GM20000 (cell line): Measurements from ENCODE around the gene APOLD1.
"Not testable (repeated sequence)": the region's sequence is repeated elsewhere in the genome, so short reads cannot be mapped to it uniquely, and the experiment has no call there.

ENCODE experiments used
- DNase-seq: peaks from one replicate; pipeline ENCODE4 v3.0.0; 2012; ENCODE audit warnings: low spot score
- TF ChIP-seq, protein P1 (sequence below): IDR thresholded peaks from 2 replicates; pipeline ENCODE4 v1.5.1; 2012; ENCODE audit warnings: mild to moderate bottlenecking, control low read depth; ENCODE audit errors: extremely low read depth, missing control alignments

The APOLD1 gene, protein sequence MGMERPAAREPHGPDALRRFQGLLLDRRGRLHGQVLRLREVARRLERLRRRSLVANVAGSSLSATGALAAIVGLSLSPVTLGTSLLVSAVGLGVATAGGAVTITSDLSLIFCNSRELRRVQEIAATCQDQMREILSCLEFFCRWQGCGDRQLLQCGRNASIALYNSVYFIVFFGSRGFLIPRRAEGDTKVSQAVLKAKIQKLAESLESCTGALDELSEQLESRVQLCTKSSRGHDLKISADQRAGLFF

DNA sequence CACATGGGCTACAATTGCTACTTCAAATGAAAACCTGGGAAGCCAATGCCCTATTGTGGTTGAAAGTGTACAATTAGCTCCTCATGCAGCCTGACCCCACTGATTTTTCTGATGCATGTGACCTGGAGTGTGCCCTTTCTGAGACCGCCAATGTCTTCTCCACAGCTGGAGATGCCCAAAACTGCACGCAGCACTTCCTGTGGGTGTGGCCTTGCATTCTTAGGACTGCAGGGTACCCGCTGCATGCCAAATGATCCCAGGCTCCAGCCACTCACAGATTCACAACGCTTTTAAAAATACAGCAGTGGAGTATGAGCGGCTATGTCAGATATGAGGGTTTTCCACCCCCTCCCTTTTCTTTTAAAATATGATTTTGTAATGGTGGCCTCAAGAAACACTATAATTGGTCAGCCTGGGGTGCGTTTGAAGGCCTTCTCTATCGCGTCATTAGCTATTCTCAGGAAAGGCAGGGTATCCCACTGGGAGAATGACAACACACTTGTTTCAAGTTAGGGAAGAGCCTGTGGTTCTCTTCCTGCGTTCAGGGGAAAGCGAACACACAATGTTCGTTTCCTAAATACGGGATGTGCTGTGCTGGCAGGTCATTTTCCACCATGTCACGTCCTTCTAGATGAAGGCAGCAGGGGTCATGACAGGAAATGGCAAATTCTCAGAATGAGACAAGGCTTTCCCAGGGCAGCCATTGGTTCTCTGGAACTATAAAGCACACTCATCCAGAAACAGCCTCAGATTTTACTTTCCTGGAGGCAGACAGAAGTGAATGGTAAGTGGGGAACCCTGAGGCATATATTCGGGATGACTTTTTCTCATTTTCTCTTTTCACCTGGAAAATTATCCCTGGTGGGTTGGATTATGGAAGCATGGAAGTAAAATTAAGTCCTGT, at the start of gene APOLD1:
TSS of gene APOLD1 (plus strand) at position 749 of the 904 bp plus-strand sequence. CDS start at position 782, 33 bp downstream.
- DNase-seq: no peak
- TF ChIP-seq, protein P1, sequence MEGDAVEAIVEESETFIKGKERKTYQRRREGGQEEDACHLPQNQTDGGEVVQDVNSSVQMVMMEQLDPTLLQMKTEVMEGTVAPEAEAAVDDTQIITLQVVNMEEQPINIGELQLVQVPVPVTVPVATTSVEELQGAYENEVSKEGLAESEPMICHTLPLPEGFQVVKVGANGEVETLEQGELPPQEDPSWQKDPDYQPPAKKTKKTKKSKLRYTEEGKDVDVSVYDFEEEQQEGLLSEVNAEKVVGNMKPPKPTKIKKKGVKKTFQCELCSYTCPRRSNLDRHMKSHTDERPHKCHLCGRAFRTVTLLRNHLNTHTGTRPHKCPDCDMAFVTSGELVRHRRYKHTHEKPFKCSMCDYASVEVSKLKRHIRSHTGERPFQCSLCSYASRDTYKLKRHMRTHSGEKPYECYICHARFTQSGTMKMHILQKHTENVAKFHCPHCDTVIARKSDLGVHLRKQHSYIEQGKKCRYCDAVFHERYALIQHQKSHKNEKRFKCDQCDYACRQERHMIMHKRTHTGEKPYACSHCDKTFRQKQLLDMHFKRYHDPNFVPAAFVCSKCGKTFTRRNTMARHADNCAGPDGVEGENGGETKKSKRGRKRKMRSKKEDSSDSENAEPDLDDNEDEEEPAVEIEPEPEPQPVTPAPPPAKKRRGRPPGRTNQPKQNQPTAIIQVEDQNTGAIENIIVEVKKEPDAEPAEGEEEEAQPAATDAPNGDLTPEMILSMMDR: no peak

DNA sequence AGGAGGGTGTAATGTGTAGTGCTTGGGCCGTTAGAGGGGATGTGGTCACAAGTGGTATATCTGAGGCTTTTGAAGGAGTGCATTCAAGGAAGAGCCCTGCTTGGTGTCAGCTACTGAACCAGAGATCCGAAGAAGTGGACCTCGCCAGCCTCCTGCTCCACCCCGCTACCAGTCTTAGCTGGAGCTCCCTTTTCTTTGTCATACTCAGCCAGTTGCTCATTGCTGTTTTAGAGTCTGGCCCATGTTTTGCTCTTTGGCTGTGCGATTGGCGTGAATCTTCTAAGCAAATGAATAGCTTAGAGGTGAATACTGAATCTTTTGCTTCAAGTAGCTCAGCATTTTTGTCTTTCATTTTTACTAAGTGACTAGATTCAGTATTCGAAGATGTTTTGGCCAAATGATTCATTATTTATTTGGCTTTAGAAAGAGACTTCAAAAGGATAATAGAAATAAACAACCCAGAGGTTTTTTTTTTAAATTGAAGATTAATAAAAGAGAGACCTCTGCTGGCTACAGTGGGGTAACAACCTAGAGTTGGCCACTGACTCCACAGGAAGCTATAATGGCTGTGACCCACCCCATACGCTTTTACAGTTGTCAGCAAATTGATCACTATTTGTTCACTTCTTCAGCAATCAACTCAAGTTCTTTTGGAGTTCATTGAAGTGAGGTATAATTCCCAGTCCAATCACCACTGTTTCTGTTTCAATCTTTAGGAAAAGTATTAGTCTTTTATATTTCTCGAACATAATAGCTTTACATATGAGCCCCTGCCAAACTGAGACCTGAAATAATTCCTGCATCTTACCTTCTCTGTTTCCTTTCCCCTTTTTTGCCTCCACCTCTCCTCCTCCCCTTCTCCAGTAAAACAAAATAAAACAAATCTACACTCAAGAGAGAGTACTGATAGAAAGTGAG, 48.4 kb upstream of the APOLD1 start:
- TF ChIP-seq, protein P1: no peak
- DNase-seq: peak; percentile 63

DNA sequence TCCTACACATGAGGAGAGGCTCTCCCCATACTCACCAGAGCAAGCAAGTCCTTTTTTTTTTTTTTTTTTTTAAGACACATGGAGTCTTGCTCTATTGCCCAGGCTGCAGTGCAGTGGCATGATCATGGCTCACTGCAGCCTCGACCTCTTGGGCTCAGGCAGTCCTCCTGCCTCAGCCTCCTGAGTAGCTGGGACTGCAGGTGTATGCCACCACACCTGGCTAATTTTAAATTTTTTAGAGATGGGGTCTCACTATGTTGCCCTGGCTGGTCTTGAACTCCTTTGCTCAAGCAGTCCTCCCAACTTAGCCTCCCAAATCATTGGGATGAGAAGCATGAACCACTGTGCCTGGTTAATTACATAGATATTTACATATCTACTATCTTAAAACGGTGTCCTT, 47.3 kb upstream of the APOLD1 start:
- DNase-seq: not testable (repeated sequence)

DNA sequence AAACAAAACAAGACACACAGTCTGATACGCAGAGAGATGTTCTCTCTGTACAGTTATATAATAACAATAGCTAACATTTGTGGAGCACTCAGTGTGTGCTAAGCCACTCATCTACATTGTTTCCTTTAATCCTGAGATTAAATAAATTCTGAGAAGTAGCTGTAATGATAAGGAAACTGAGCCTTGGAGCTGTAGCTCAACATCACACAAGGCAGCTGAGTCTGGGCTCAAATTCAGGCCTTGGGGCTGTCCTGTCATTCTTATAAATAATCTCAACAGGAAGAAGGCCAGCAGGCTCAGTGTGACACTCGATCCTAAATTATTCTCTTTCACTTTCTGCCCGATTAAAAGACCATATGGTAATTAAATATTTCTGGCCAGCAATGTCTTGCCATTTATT, 43.8 kb upstream of the APOLD1 start:
- TF ChIP-seq, protein P1: no peak

DNA sequence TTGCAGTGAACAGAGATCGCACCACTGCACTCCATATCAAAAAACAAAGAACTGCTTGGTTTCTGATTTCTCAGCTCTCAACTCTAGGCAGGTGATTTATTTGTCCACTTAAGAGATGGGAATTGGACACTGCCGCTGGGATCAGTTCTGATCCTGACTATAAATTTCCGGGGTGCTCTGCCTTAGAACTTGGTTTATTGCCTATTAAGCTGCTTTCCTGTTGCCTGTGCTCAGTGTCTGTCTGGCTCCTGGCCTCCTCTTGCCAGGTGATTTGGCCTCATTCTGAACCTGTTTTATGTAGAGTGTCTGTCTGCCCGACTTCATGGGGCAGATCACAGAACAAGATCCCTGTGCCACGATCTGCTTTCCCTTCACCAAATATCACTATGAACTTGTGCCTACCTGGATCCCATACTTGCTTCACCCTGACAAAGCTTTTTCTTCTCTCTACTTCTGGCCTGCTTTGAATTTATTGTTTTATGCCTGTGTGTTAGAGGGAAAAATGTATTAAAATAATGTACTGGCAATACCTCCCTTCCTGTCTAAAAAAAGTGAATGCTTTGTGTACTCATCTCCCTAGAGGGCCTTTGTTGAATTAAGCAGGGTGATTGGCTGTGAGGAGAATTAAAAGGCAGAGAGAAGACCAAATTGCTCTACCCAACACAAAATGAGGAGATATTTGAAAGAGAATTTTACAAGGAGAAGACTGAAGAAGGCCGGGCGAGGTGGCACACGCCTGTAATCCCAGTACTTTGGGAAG, 40.7 kb upstream of the APOLD1 start:
- no peak for DNase-seq
- TF ChIP-seq, protein P1: no peak

More for the DNA sequence above, 43.8 kb upstream of the APOLD1 start:
- no peak for DNase-seq

DNA sequence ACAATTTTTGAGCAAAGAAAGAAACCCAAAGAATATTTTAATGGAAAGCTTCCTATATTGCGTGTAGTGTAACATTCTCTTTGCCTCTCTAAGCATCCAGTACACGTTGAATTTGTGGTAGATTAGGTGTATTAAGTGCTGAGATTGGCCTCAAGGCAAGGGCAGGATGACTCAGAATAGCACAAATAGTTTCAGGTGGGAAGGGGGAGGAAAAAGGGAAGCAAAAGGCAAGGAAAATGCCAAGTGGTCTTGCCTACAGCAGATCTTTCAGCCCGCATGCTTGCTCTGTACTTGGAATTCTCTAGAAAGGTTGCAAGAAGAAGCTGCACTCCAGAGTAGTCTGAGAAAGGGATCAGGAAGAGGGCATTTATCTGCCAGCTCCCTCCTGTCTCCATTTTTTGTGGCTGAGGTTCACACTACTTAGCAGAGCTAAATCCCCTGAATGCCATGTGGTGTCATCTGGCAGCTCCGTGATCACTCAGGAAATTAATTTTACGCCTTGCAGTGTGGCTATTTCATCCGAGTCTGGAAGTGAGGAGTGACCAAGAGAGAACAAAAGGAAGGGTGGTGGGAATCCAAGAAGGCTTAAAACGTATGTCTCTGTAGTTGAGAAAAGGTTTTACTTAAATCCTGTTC, 39.8 kb upstream of the APOLD1 start:
- TF ChIP-seq, protein P1: no peak

More for the DNA sequence above, 39.8 kb upstream of the APOLD1 start:
- DNase-seq: no peak
